PFSK-1 (cell line): ENCODE measurements around the gene SSH3.

Experiments
- FOXP2 ChIP-seq: optimal IDR thresholded peaks from 2 replicates; pipeline ENCODE3; 2011; ENCODE audit warnings: borderline replicate concordance, control low read depth, inconsistent platforms; ENCODE audit not compliant: insufficient read depth; ENCODE audit errors: extremely low read length, extremely low read depth
- POLR2AphosphoS5 ChIP-seq: IDR thresholded peaks from 2 replicates; pipeline ENCODE4 v1.6.1; 2012; ENCODE audit warnings: low read depth, mild to moderate bottlenecking, control low read depth, low read length, moderate library complexity
- REST ChIP-seq, 2 experiments: IDR thresholded peaks; 2 replicates each; pipeline versions ENCODE4 v1.6.1 to v1.8.0; 2011 to 2012; ENCODE audit warnings: low read depth in 2 of 2, low read length in 2 of 2, control low read depth in 1 of 2, inconsistent platforms in 1 of 2, mild to moderate bottlenecking in 1 of 2, moderate library complexity in 1 of 2; ENCODE audit not compliant: insufficient read depth in 1 of 2
- SIN3A ChIP-seq: IDR thresholded peaks from 2 replicates; pipeline ENCODE4 v1.6.1; 2012; ENCODE audit warnings: mild to moderate bottlenecking, low read length, moderate library complexity, borderline replicate concordance; ENCODE audit not compliant: insufficient read depth
- TAF1 ChIP-seq: IDR thresholded peaks from 2 replicates; pipeline ENCODE4 v1.6.1; 2012; ENCODE audit warnings: low read length, control low read depth, borderline replicate concordance; ENCODE audit not compliant: insufficient read depth

SSH3 gene

GRCh38 chr11:67353317-67354074 lies 50.2 kb downstream of the SSH3 start, which contains the start of gene POLD4:
POLD4 (minus strand) TSS chr11:67353546; CDS start chr11:67353399, 147 bp downstream.
- TF ChIP-seq SIN3A = no peak; the same call in 1 of the 2 replicates
- TF ChIP-seq FOXP2 = peak; percentile 28
- peak; percentile 86 for TF ChIP-seq POLR2AphosphoS5
- TF ChIP-seq REST (IDR thresholded peaks at IDR 0.05; ENCODE audit: insufficient read depth in 1 of 2, low read depth in 2 of 2, low read length in 2 of 2) = peak in 1 of 2 experiments; percentile 42; a peak in 1 of 4 replicates
- TF ChIP-seq TAF1 = peak; percentile 92; the same call in 1 of the 2 replicates

- 0 out of 4 replicates have a peak, but pooled peaks of 1 of the 2 experiments have one; percentile 26 for TF ChIP-seq REST (IDR thresholded peaks at IDR 0.05; ENCODE audit: insufficient read depth in 1 of 2, low read depth in 2 of 2, low read length in 2 of 2)
- TF ChIP-seq SIN3A = peak; percentile 42; the same call in 1 of the 2 replicates
- no peak for TF ChIP-seq POLR2AphosphoS5
- TF ChIP-seq TAF1 = 0 out of 2 replicates have a peak, but pooled peaks have one; percentile 20
- peak; percentile 91 for TF ChIP-seq FOXP2
Measured at GRCh38 chr11:67354075-67355022, 51.0 kb downstream of the SSH3 start.

- TF ChIP-seq REST (IDR thresholded peaks at IDR 0.05; ENCODE audit: insufficient read depth in 1 of 2, low read depth in 2 of 2, low read length in 2 of 2) (no peak), FOXP2 (no peak), TAF1 (no peak), SIN3A (no peak), POLR2AphosphoS5 (no peak)
Measured at GRCh38 chr11:67355023-67355793, 51.9 kb downstream of the SSH3 start.

GRCh38 chr11:67355794-67356386 lies 52.6 kb downstream of the SSH3 start:
- TF ChIP-seq TAF1 = no peak
- no peak for TF ChIP-seq FOXP2
- no peak for TF ChIP-seq SIN3A
- no peak for TF ChIP-seq POLR2AphosphoS5
- TF ChIP-seq REST (IDR thresholded peaks at IDR 0.05; ENCODE audit: insufficient read depth in 1 of 2, low read depth in 2 of 2, low read length in 2 of 2) = no peak
